NCI-H2227 (cell line): ENCODE measurements around the gene DPYSL4.

Experiments used
- DNase-seq: peaks from one replicate; lab custom pipeline; 2025; ENCODE audit not compliant: unreplicated experiment; lab: John Stamatoyannopoulos, UW

DPYSL4 gene

DNA sequence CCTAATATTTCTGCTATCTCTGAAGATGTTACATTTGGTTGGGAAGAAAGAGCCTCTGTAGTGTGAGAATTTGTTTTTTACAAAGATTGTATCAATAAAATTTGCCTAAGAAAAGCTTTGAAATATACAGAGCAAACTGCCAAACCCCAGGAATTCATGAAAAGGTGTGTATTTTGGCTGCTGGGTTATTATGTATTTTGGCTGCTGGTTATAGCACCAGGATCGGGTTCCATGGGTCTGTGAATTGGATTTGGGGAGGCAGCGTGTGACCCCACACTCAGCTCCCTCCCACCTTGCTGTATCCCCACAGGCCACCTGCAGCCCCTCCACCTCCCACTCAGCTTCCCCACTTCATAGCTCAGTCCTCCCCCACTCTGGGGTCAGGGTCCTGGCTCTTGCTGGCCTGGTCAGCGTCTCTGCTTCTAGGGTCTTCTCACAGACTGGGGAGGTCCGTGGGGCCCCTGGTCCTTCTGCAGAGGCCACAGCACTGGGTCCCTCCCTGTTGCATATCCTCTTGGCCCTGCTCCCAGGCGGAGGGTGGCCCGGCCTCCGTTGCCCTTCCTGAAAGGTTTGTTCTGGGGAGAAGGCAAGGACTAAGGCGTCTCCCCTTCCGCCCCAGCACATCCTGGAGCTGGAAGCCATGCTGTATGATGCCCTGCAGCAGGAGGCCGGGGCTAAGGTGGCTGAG, 24.0 kb upstream of the DPYSL4 start:
- DNase-seq, result no peak

- DNase-seq, result peak; percentile 25
Observed at GRCh38 chr10:132163278-132163765, 23.4 kb upstream of the DPYSL4 start.

- no peak for DNase-seq
Observed at GRCh38 chr10:132163826-132164515, 22.8 kb upstream of the DPYSL4 start.

DNA sequence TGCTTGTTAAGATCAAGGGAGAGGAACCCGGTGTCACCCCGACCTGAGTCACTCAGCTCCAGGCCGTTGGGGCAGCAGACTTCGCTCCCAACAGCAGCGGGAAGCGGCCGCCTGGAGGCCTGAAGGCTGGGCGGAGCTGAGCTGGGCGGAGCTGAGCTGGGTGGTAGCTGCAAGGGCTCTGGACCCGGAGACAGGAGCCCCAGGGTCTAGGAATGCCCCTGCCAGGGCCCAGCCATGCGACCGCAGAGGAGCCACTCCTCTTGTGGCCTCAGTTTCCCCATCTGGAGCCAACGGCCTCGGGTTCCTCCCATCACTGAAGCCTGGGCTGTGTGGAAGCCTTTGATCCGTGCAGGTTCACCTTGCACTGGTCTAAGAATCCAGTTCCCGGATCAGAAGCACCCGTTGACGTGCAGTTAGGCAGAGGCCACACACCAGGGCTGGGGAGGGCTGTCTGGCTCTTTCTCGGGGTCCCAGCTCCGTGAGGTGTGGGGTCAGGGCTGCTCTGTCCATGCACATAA, 21.9 kb upstream of the DPYSL4 start:
- no peak for DNase-seq

GRCh38 chr10:132165416-132165980, 21.2 kb upstream of the DPYSL4 start:
- DNase-seq, result no peak

GRCh38 chr10:132166216-132166950, 20.4 kb upstream of the DPYSL4 start:
- DNase-seq, result no peak

GRCh38 chr10:132167041-132167674, 19.6 kb upstream of the DPYSL4 start:
- no peak for DNase-seq

- no peak for DNase-seq
Observed at GRCh38 chr10:132167976-132168375, 18.8 kb upstream of the DPYSL4 start.

- no peak for DNase-seq
Observed at GRCh38 chr10:132168571-132169030, 18.1 kb upstream of the DPYSL4 start.

DNA sequence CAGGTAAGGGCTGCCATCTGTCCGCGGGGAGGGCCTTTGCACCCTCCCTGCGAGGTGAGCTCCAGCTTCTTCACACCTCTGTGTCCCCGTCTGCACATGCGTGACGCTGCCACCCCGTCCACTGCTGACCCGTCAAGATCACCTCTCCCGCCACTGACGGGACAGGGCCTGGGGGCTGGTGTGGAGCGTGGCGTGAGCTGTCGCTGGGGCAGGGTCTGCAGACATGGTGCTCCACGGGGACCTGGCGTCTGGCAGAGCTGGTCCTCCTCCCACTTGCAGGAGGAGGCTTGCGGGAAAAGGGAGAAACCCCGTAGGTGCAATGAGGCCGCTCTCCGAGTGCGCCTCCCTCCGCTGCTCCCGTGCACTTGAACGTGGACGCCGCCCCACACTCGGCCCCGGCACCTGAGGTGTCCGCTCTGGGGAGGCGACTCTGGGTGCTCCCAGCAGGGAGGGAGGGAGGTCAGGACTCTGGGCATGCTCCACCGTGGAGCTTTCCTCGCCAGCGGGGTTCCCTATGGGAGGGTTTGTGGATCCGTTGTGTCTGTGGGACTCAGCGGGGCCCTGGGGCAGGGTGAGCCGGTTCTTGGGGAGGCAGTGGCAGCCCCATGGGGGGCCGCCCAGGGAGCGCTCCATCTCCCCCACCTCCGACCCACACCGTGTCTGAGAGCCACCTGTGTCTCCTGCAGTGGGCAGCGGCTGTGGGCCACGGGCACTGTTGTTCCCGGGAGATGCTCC, 17.6 kb upstream of the DPYSL4 start:
- DNase-seq, result no peak

- no peak for DNase-seq
Observed at GRCh38 chr10:132169766-132170560, 16.8 kb upstream of the DPYSL4 start.

DNA sequence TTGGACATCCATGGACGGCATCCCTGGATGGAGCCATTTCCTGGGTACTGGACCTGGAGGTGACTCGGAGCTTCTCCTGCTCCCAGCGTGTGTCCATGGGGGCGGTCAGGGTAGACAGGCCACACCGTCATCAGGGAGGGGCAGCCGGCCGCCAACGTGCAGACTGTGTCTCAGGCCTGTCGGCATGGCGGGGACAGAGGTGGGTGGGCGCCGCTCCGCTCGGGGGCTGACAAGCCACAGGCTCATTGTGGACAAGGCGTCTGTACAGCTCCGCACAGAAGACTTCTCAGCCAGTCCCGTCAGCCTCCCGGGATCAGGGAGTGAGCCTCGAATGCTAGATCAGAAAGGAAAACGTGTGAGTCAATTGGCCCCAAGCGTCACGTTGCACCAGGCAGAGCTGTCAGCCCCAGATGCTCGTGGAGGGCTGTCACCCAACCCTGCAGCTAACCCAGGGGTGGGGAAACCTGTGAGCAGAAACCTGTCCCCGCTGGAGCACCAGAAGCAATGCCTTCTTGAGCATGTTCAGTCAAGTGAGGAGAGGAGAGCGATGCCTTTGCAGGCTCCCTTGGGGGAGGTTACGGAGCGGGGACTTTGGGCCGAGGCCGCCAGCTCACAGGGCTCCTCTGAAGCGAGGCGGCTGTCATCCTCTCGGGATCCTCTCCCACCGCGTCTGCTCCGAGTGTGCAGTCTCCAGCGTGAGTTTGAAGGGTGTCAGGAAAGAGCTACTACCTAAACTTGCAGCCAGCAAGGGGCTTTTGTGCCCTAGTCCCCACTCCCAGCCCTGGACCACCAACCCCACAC, 16.0 kb upstream of the DPYSL4 start:
- no peak for DNase-seq

- DNase-seq, result no peak
Observed at GRCh38 chr10:132172091-132173066, 14.4 kb upstream of the DPYSL4 start.

- no peak for DNase-seq
Observed at GRCh38 chr10:132173185-132173584, 13.6 kb upstream of the DPYSL4 start.

GRCh38 chr10:132174237-132174636, 12.5 kb upstream of the DPYSL4 start:
- DNase-seq, result no peak

- no peak for DNase-seq
Observed at GRCh38 chr10:132175408-132175807, 11.3 kb upstream of the DPYSL4 start.

GRCh38 chr10:132175907-132176581, 10.7 kb upstream of the DPYSL4 start:
- DNase-seq, result peak; percentile 62
